GM12878 (cell line): ENCODE data around the gene NR1D1. TPM values are rescaled to one million over a fixed set of nuclear protein-coding genes. Genes with fewer than 3 reads are reported as not detected.

Experiments used
- ATAC-seq: fragments of 200-7000 bp; cut with Tn5 transposase; 3 replicates; pipeline ENCODE4 v1.9.1; 2020; ENCODE audit warnings: mild to moderate bottlenecking, moderate library complexity
- BruUV-seq: library from RNA; stranded (reverse); fragments of 400-500 nt; replicated peaks from 2 replicates; lab custom pipeline; 2021; lab: Mats Ljungman, UMichigan
- CTCF ChIA-PET: fragments of 300-600 bp; sonication (Branson Sonifier 250); formaldehyde crosslinking; extraction: SDS; loops from one replicate; lab custom pipeline; 2021; ENCODE audit warnings: inconsistent platforms; lab: Yijun Ruan, JAX
- POLR2A ChIA-PET: fragments of 350-600 bp; formaldehyde crosslinking; extraction: SDS; loops from one replicate; lab custom pipeline; 2021; ENCODE audit warnings: inconsistent platforms; lab: Charles Lee
- RAD21 ChIA-PET: fragments of 300-600 bp; sonication (Branson Sonifier 250); formaldehyde crosslinking; loops from one replicate; lab custom pipeline; 2023; ENCODE audit warnings: antibody characterized with exemption; ENCODE audit not compliant: unreplicated experiment; lab: Charles Lee
- SMC1A ChIA-PET: fragments of 300-600 bp; sonication (Branson Sonifier 250); formaldehyde crosslinking; loops from one replicate; lab custom pipeline; 2023; ENCODE audit not compliant: unreplicated experiment, uncharacterized antibody; lab: Charles Lee
- DNase-seq: peaks from one replicate; pipeline ENCODE4 v3.0.0-alpha.2; 2011; ENCODE audit warnings: low read depth, low spot score
- FAIRE-seq: peaks from 3 replicates; lab custom pipeline; 2011; peaks lifted over from hg19 to GRCh38; lab: Jason Lieb, UNC
- H2AFZ ChIP-seq: 2 replicates; pipeline ENCODE4 v1.6.0; 2011; ENCODE audit warnings: low read depth, low read length, control low read depth; ENCODE audit not compliant: control insufficient read depth
- H3K27ac ChIP-seq: 2 replicates; pipeline ENCODE4 v1.5.1; 2011; ENCODE audit warnings: control low read depth; ENCODE audit not compliant: control insufficient read depth, insufficient read depth
- H3K27me3 ChIP-seq, 2 experiments: replicated peaks in 1 of 2; 2 replicates each; pipeline versions ENCODE4 v1.6.0 to v1.6.1; 2011; ENCODE audit warnings: low read length in 1 of 2; ENCODE audit not compliant: control insufficient read depth in 2 of 2, insufficient read depth in 2 of 2
- H3K36me3 ChIP-seq, 2 experiments: 2 replicates each; pipeline ENCODE4 v1.5.1; 2011; ENCODE audit warnings: low read length in 1 of 2; ENCODE audit not compliant: control insufficient read depth in 2 of 2, insufficient read depth in 2 of 2
- H3K4me1 ChIP-seq: 2 replicates; pipeline ENCODE4 v1.6.1; 2011; ENCODE audit warnings: mild to moderate bottlenecking, low read length, moderate library complexity, mixed read lengths; ENCODE audit not compliant: control insufficient read depth, insufficient read depth
- H3K4me2 ChIP-seq: 2 replicates; pipeline ENCODE4 v1.6.0; 2011; ENCODE audit warnings: control low read depth; ENCODE audit not compliant: control insufficient read depth, insufficient read depth
- H3K4me3 ChIP-seq: fragments of 200-600 bp; sonication (generic); 2 replicates; pipeline ENCODE4 v1.5.1; 2016
- H3K79me2 ChIP-seq: 2 replicates; pipeline ENCODE4 v1.6.0; 2011; ENCODE audit warnings: low read length; ENCODE audit not compliant: control insufficient read depth, insufficient read depth
- H3K9ac ChIP-seq: 2 replicates; pipeline ENCODE4 v1.8.0; 2011; ENCODE audit warnings: low read length, control low read depth, mixed read lengths; ENCODE audit not compliant: control insufficient read depth, insufficient read depth
- H3K9me3 ChIP-seq: replicated peaks from 3 replicates; pipeline ENCODE4 v1.5.1; 2011; ENCODE audit warnings: mild to moderate bottlenecking, low read length; ENCODE audit not compliant: control insufficient read depth, insufficient read depth
- H4K20me1 ChIP-seq: 2 replicates; pipeline ENCODE4 v1.6.0; 2011; ENCODE audit not compliant: control insufficient read depth, insufficient read depth
- BHLHE40 ChIP-seq, 2 experiments: fragments of 450-650 bp in 1 of 2; IDR thresholded peaks; 2 replicates each; pipeline ENCODE4 v1.6.1; 2011 to 2017; ENCODE audit warnings: low read depth in 2 of 2, borderline replicate concordance in 1 of 2, improper control_type of control experiment in 1 of 2, low read length in 1 of 2, mild to moderate bottlenecking in 1 of 2
- ETV6 ChIP-seq, 2 experiments: fragments of 450-650 bp in 1 of 2; IDR thresholded peaks in 1 of 2; conservative IDR thresholded peaks in 1 of 2; 2 replicates each; pipeline ENCODE4 v1.6.1; 2014; ENCODE audit warnings: antibody characterized with exemption in 1 of 2, borderline replicate concordance in 1 of 2, low read depth in 1 of 2, mild to moderate bottlenecking in 1 of 2, moderate library complexity in 1 of 2
- FOXM1 ChIP-seq: IDR thresholded peaks from 2 replicates; pipeline ENCODE4 v1.6.1; 2012; ENCODE audit warnings: low read depth, mild to moderate bottlenecking, inconsistent platforms, low read length, moderate library complexity
- GATAD2B ChIP-seq: fragments of 450-650 bp; conservative IDR thresholded peaks from 2 replicates; pipeline ENCODE4 v1.6.1; 2017; ENCODE audit warnings: low read depth, mild to moderate bottlenecking, moderate library complexity
- MXI1 ChIP-seq: fragments of 150-350 bp; IDR thresholded peaks from 2 replicates; pipeline ENCODE4 v1.6.1; 2011; ENCODE audit warnings: low read depth, mild to moderate bottlenecking, inconsistent platforms, low read length, improper control_type of control experiment
- NFYA ChIP-seq: IDR thresholded peaks from 2 replicates; pipeline ENCODE4 v1.6.1; 2011; ENCODE audit warnings: low read depth, mild to moderate bottlenecking, low read length, improper control_type of control experiment, borderline replicate concordance
- NFYB ChIP-seq: IDR thresholded peaks from 2 replicates; pipeline ENCODE4 v1.6.1; 2011; ENCODE audit warnings: low read depth, mild to moderate bottlenecking, low read length, improper control_type of control experiment, moderate library complexity; ENCODE audit not compliant: insufficient read depth
- SMARCA5 ChIP-seq: fragments of 450-650 bp; IDR thresholded peaks from 2 replicates; pipeline ENCODE4 v1.6.1; 2017; ENCODE audit warnings: mild to moderate bottlenecking
- ZNF217 ChIP-seq: fragments of 450-650 bp; IDR thresholded peaks from 2 replicates; pipeline ENCODE4 v1.6.1; 2017; ENCODE audit warnings: antibody characterized with exemption, mild to moderate bottlenecking
- ZSCAN29 ChIP-seq: fragments of 450-650 bp; IDR thresholded peaks from 2 replicates; pipeline ENCODE4 v1.6.1; 2017; ENCODE audit warnings: mild to moderate bottlenecking, moderate library complexity
- WGBS: methylation state at CpG from one replicate; pipeline ENCODE4 v1.1.6; 2016; ENCODE audit warnings: low lambda C conversion rate; ENCODE audit not compliant: insufficient replicate concordance, insufficient coverage; ENCODE audit errors: missing lambda C conversion rate; 5-methylcytosine and 5-hydroxymethylcytosine counted together
- in situ Hi-C: fragments of 300-500 bp; cut with MboI; formaldehyde crosslinking; loops from 9 replicates; pipeline ENCODE4 v1.14.3; 2018; ENCODE audit warnings: mixed read lengths
- intact Hi-C: fragments of 100-400 bp; cut with micrococcal nuclease; formaldehyde crosslinking; loops from one replicate; pipeline ENCODE4 v1.14.2; 2022; ENCODE audit not compliant: unreplicated experiment
- polyA plus RNA-seq, 11 experiments: library from polyadenylated mRNA; depleted of rRNA in 4 of 11; unstranded in 6 of 11; stranded (reverse) in 5 of 11; fragments of >200 nt; fragmentation: Nextera tagmentation in 4 of 11; fragmentation: Illumina TruSeq in 1 of 11; extraction: Ambion mirVana in 4 of 11; extraction: Trizol in 1 of 11; gene quantifications; 1 replicate in 1 of 11; 2 replicates in 10 of 11; pipeline versions ENCODE4 v1.2.1 to v1.2.3, GENCODE V29; 2011 to 2016; ENCODE audit warnings: inconsistent platforms in 2 of 11, missing spikeins in 2 of 11, low read depth in 1 of 11
- total RNA-seq, 4 experiments: library from RNA; depleted of rRNA in 3 of 4; stranded (reverse); fragments of >200 nt in 3 of 4; fragmentation: Illumina TruSeq in 1 of 4; extraction: Trizol in 1 of 4; gene quantifications; 2 replicates each; pipeline versions ENCODE4 v1.2.1 to v1.2.3, GENCODE V29; 2013 to 2021
- TF ChIP-seq, protein P1 (sequence below): IDR thresholded peaks from 2 replicates; pipeline ENCODE4 v1.6.1; 2012; ENCODE audit warnings: low read length, inconsistent platforms
- TF ChIP-seq, protein P2 (sequence below): fragments of 450-650 bp; IDR thresholded peaks from 2 replicates; pipeline ENCODE4 v1.6.1; 2017; ENCODE audit warnings: mild to moderate bottlenecking

The NR1D1 gene
- total and polyA plus RNA-seq, 10 of the 15 experiments (the other 5 are each of a cell fraction or from before 2014, with no cell fraction given): 0.10 to 3.4 (median 0.94) TPM

DNA sequence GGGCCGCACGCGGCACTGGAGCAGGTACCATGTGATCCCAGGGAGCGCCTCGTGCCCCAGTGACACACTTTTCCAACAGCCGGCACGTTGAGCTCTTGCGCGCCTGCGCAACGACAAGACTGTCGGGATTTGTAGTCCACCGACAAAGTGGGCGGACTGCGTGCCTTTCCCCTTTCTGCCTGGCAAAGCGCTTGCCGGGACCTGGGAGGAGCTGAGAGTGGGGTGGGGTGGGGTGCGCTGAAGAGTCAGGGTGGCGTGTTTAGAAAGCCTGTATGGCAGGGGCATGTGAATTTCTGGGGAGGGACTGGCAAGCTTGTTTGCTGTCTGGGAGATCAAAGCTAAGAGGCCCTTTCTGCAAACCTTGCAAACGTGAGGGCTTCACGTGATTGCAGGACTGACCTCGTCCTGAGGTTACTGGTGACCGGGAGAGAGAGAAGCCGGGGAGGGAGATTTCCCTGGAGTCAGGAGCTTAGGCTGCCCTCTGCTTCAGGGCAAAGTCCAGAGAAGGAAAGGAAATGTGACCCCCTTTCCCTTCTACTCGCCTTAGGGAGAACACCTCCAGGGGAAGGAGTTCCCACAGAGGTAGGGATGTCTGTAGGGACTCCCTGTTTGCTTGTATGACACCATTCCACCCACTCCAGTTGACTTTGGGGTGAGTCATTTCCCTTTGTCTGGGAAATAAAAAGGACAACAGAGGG, 429 bp upstream of the NR1D1 start (continued):
- TF ChIP-seq, protein P1, sequence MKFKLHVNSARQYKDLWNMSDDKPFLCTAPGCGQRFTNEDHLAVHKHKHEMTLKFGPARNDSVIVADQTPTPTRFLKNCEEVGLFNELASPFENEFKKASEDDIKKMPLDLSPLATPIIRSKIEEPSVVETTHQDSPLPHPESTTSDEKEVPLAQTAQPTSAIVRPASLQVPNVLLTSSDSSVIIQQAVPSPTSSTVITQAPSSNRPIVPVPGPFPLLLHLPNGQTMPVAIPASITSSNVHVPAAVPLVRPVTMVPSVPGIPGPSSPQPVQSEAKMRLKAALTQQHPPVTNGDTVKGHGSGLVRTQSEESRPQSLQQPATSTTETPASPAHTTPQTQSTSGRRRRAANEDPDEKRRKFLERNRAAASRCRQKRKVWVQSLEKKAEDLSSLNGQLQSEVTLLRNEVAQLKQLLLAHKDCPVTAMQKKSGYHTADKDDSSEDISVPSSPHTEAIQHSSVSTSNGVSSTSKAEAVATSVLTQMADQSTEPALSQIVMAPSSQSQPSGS: no peak
- TF ChIP-seq SMARCA5 (peak; percentile 42; the same call in 1 of the 2 replicates), BHLHE40 (IDR thresholded peaks at IDR 0.05; ENCODE audit: borderline replicate concordance in 1 of 2, low read depth in 2 of 2, low read length in 1 of 2) (peak; percentile 78 to 94), MXI1 (peak; percentile 96), FOXM1 (no peak), NFYB (no peak), GATAD2B (0 out of 2 replicates have a peak, but pooled peaks have one; percentile 29)

DNA sequence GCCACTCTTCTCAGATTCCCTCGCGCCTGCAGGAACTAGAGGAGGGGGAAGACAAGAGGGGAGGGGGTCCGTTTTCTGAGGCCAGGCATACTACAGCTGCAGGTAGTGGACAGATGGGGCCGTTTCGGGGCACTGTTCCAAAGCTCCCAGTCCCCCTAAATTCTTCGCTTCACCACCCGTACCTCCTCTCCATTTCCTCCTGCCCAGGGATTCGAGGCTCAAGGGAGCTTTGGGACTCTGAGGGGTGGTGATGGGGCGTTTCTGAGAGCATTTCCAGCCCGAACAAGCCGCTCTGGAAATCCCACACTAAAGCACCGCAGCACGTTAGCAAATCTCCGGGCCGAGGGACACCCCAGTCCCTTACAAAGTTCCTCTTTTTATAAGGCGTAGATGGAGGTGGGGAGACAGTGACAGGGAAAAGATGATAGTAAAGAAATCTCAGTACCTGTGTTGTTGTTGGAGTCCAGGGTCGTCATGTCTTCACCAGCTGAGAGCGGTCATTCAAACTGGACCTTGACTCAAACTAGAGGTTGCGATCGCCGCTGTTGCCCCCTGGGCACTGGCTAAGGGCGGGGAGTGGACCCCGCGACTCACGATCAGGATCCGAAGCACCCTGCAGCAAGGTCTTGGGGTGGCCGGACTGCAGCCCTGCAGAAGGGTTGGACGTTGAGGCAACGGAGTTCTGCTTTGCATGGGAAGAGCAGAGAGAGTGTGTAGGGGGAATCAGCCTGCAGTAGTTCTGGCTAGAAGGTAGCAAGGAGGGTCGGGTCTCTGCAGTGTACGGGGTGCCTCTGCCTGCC, 570 bp downstream of the NR1D1 start:
- BruUV-seq: TSS peak; percentile 90
- H3K4me1 ChIP-seq: peaks cover 72% of the 10 kb centered on the region
- no peaks in the 10 kb centered on the region for H4K20me1 ChIP-seq
- peak overlapping the region; percentile 31 for H3K9ac ChIP-seq
- H2AFZ ChIP-seq: peak overlapping the region; percentile 88
- H3K36me3 ChIP-seq: peaks cover 0 to 2% of the 10 kb centered on the region in 2 experiments; a peak in 2 of 4 replicates
- peak overlapping the region; percentile 90 for H3K4me3 ChIP-seq
- peaks cover 11% of the 10 kb centered on the region for H3K79me2 ChIP-seq
- in situ Hi-C loops: no loop called here
- H3K27me3 ChIP-seq: no peaks in the 10 kb centered on the region
- H3K9me3 ChIP-seq: no peaks in the 10 kb centered on the region
- ChIA-PET RAD21 (interaction anchor here (0.9 to 7.7 kb wide), 18 partner anchors 8 to 263 kb away, joined by 3 to 155 read pairs (median 3); partner anchors contain the start of genes CASC3, CSF3, MED24 and MSL1), CTCF (interaction anchor here (0.5 to 10.6 kb wide), 11 partner anchors 12 to 476 kb away, joined by 3 to 176 read pairs (median 7); partner anchors contain the start of genes CSF3, MED24 and PSMD3), POLR2A (interaction anchor here (0.5 to 3.8 kb wide), 23 partner anchors 7 to 649 kb away, joined by 3 to 50 read pairs (median 4); partner anchors contain the start of genes CASC3, MED1, MED24 and MSL1), SMC1A (interaction anchor here (0.9 to 10.4 kb wide), 8 partner anchors 12 to 210 kb away, joined by 3 to 132 read pairs (median 4); partner anchors contain the start of genes RARA and THRA)
- 3% methylated on average over 31 of the region's 31 CpGs for WGBS
- intact Hi-C loops: loop anchor here (1.0 kb wide), 1 partner anchor 12 kb away; no protein-coding TSS in a partner anchor
- FAIRE-seq (no peak), DNase-seq (no peak), ATAC-seq (no peak)
- peak overlapping the region; percentile 17; the same call in 1 of the 2 replicates for H3K27ac ChIP-seq
- peak overlapping the region; percentile 63 for H3K4me2 ChIP-seq
- TF ChIP-seq NFYA (no peak), ZSCAN29 (no peak), ETV6 (conservative IDR thresholded peaks at IDR 0.05 in 1 of 2, IDR thresholded peaks at IDR 0.05 in 1 of 2; ENCODE audit: borderline replicate concordance in 1 of 2, low read depth in 1 of 2) (no peak), ZNF217 (no peak)
- TF ChIP-seq, protein P2, sequence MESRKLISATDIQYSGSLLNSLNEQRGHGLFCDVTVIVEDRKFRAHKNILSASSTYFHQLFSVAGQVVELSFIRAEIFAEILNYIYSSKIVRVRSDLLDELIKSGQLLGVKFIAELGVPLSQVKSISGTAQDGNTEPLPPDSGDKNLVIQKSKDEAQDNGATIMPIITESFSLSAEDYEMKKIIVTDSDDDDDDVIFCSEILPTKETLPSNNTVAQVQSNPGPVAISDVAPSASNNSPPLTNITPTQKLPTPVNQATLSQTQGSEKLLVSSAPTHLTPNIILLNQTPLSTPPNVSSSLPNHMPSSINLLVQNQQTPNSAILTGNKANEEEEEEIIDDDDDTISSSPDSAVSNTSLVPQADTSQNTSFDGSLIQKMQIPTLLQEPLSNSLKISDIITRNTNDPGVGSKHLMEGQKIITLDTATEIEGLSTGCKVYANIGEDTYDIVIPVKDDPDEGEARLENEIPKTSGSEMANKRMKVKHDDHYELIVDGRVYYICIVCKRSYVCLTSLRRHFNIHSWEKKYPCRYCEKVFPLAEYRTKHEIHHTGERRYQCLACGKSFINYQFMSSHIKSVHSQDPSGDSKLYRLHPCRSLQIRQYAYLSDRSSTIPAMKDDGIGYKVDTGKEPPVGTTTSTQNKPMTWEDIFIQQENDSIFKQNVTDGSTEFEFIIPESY: 0 out of 2 replicates have a peak, but pooled peaks have one; percentile 18
